NCI-H69 (cell line): Measurements from ENCODE around the gene DNAJC28.
"Not testable (repeated sequence)": the region's sequence is repeated elsewhere in the genome, so short reads cannot be mapped to it uniquely, and the experiment has no call there.

Experiments used
- DNase-seq: peaks from one replicate; lab custom pipeline; 2025; lab: John Stamatoyannopoulos, UW

DNAJC28 gene

DNA sequence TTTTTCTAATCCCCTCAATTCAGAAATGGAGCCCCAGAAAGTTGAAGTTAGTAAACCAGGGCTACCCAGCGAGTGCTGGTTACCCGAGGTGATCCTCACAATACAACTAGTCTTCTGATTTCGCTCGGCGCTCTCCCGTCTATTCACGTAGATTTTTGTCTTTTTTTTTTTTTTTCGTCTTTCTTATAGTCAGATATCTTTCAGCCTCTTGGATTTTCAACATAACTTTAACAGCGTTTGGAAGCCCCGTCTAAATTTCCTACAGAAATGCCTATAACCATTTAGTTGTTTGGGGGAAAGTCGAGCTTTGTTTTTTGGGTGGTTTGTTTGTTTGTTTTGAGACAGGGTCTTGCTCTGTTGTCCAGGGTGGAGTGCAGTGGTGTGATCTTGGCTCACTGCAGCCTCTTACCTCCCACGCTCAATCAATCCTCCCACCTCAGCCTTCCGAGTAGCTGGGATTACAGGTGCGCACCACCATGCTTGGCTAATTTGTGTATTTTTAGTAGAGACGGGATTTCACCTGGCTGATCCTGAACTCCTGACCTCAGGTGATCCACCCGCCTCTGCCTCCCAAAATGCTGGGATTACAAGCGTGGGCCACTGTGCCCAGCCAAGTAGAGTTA lies 10.9 kb downstream of the DNAJC28 start:
- DNase-seq, result no peak

DNA sequence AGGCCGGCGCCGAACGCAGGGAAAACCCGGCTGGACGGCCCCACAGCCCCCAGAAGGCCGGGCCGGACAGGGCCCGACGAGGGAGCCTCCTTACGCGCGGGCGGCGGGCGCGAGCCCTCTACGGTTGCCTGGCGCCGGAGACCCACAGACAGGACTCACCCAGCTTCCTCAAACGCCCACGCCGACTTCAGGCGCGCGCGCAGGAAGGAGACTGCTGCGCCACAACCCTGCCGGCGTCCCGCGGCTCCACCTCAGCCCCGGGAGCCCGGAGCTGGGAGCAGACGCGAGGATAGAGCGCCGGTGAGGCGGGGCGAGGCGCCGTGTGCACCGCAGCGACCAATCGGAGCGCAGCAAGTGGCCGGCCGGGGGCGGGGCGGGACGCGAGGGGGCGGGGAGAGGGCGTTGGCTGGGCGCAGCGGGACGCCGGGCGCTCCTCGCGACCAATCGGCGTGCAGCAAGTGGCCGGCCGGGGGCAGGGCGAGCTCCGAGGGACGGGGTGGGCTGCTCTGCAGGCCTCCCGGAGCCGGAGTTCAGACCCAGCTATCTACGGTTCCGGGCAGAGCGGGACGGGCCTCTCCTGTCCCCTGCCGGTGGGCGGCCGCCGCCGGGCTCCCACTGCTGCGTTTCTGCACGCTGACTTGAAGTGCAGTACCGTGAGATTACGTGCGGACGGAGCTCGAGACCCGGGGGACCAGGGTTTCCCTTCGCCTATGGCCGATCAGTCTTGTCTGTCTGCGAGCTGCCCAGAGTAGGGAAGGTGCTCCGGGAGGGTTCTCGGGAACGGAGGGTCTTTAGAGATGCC lies 11.6 kb downstream of the DNAJC28 start, which contains the start of gene TMEM50B:
Gene TMEM50B (minus strand): TSS at position 296 of the 802 bp plus-strand sequence. CDS start 11,089 bp downstream, outside the sequence.
- peak; percentile 98 for DNase-seq

DNA sequence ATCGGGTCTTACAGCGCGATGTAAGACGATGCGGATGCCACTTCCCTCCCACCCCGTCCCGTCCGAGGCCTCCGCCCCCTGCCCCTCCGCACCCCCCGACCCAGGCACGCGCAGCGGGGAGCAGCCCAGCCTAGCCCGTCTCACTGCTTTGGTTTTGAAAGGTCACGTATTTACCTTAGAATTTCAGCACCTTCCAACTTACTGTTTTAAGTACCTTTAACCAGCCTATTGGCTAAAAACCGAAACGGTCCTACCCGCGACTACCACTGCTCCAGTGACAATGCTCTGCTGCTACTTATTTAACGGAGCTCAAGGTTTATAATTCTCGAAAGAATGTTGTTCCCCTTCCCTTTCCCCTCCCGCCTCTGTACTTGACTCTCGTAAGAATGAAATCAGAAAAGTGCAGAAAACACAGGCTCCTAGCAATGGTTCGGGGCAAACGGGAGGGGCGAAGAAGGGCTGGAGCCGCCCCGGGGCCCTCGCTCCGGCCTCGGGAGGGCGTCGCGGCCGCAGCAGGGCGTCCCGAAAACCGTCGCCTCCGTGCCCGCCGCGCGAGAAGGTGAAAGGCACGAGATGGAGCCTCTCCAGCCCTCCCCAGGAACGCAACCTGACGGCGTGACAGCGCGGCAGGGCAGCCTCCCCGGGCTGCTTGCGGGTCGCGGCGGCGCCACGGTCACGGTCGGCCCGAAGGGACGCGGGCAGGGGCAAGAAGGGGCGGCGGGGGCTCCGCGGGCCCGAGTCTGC lies 12.4 kb downstream of the DNAJC28 start:
- peak; percentile 78 for DNase-seq

DNA sequence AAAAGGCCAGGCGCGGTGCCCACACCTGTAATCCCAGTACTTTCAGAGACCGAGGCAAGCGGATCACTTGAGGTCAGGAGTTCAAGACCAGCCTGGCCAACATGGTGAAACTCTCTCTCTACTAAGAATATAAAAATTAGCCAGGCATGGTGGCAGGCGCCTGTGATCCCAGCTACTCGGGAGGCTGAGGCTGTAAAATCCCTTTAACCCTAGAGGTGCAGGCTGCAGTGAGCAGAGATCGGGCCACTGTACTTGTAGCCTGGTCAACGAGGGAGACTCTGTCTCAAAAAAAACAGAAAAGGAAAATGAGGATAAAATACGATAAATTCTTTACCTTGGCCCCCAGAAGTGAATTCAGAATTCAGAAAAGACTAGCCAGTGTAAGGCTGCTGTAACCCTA lies 13.3 kb downstream of the DNAJC28 start:
- no peak for DNase-seq

DNA sequence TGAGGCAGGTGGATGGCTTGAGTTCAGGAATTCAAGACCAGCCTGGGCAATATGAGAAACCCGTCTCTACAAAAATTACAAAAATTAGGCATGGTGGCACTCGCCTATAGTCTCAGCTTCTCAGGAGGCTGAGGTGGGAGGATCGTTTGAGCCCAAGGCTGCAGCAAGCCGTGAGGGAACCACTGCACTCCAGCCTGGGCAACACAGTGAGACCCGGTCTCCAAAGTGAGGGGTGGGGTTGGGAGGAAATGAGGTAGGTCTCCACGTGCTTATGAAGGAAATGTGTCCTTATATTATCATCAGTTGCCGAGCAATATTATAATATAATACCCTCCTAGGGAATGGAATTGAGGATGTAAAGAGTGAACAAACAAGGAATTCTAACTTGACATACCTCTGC lies 14.4 kb downstream of the DNAJC28 start:
- DNase-seq, result no peak

DNA sequence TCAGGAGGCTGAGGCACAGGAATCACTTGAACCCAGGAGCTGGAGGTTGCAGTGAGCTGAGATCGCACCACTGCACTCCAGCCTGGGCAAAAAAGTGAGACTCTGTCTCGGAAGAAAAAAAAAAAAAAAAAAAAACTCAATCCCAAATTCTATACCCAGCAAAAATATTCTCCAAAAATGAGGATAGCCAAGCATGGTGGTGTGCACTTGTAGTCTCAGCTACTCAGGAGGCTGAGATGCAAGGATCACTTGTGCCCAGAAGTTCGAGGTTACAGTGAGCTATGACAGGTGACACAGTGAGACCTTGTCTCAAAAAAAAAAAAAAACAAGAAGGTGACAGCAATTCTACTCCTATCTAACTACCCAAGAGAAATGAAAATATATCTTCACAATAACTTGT lies 18.2 kb downstream of the DNAJC28 start:
- DNase-seq, result no peak

DNA sequence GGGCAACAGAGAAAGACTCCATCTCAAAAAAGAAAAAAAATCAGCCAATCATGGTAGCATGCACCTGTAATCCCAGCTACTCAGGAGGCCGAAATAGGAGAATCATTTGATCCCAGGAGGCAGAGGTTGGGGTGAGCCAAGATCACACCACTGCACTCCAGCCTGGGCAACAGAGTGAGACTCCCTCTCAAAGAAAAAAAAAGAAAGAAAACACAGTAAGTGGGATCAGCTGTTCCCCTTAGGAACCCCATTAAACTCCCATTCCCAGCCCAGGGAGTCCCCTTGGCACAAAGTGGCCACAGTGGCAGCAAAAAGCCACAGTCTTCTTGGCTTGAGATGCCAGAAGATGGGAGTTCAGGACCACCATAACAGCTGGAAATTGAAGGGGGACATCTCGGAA lies 20.8 kb downstream of the DNAJC28 start:
- no peak for DNase-seq

DNA sequence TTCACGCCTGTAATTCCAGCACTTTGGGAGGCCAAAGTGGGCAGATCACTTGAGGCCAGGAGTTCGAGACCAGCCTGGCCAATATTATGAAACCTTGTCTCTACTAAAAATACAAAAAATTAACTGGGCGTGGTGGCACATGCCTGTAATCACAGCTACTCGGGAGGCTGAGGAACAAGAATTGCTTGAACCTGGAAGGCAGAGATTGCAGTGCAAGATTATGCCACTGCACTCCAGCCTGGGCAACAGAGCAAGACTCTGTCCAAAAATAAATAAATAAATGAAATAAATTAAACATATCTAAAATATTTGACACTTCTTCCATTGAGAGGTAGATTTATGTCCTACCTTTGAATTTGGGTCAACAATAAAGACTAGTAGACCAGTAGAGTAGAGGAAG lies 22.3 kb downstream of the DNAJC28 start:
- not testable (repeated sequence) for DNase-seq

DNA sequence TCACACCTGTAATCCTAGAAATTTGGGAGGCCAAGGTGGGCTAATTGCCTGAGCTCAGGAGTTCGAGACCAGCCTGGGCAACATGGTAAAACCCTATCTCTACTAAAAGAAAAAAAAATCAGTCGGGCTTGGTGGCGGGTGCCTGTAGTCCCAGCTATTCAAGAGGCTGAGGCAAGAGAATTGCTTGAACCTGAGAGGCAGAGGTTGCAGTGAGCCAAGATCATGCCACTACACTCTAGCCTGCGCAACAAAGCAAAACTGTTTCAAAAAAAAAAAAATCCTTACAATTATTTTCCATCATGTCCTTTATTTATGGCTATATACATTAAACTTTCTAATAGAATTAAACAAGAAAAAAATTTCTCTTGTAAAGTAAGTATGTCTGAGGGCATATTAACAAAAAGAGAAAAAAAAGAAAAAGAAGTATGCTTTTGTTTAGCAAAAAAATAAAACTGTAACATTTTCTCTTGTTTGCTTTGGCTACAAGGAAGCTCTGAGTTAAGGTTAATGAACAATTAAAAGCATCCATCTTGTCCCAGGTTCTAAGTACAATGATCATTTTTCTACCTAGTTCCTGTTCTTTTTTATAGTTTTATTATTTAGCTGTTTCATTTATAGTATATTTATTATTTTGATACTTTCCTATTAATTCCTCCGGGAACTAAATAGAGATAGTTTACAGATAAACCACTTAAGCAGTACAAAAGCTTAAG lies 29.8 kb downstream of the DNAJC28 start:
- no peak for DNase-seq

DNA sequence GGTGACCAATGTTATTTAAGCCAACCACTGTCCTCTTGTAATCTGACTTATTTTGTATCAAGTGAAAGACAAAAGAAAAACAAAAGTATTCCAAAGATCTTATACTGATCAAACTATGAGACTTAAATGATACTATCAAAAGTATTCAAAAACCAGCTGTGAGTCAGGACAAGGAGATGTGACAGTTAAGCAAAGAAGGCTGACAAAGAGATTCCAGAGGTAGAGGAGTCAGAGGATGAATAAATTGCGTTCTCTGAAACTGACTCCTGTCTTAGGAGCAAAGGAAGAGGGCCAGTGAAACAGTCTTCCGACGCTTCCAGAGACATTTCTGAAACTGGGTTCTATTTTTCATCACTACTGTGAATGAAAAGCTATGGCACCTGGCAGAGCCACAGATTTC lies 32.7 kb downstream of the DNAJC28 start:
- DNase-seq, result no peak

DNA sequence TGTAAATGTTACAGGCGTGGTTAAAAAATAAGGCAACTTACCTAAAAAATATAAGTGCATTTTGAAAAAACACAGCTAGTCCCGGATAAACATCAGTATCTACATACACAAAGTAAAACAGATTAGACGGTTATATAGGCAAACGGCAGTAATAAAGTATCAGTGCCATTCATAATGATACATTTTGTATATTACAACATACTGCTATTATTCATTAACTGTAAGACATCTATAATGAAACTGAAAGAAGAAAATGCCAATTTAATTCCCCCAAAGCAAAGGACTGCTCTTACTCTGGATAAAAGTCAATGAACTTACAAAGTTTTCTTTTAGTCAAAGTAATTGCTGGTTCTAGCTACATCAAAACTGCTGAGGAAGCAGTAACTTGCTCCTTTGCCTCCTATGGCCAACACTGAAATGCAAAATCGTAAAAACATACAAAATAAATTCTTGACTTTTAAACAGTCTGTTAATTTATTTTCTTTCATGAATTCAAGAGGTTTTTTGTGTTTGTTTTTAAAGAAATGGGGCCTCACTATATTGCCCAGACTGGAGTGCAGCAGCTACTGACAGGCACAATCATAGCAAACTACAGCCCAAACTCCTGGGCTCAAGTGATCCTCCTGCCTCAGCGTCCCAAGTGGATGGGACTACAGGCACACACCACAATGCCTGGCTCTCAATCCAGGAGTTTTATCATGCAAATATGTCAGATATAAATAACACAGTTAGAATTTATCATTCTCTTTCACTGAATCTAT lies 35.6 kb downstream of the DNAJC28 start:
- DNase-seq, result no peak

DNA sequence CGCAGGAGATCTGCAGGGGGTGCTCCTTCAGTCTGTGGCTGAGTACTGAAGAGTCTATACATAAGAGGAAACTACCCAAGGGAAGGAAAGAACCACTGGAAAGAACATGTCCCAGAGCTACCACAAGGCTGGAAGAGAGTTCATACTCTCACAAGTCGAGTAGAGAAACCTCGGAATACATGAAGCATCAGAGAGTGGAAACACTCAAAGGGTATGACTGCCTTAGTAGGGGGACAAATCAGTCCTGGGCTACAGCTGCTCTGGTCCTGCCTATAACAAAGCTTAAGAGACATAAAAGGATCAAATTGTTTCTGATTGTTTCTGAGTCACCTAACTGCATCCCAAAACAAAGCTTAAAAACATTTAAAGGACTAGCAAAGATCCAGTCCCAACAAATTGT lies 39.2 kb downstream of the DNAJC28 start:
- DNase-seq, result no peak

DNA sequence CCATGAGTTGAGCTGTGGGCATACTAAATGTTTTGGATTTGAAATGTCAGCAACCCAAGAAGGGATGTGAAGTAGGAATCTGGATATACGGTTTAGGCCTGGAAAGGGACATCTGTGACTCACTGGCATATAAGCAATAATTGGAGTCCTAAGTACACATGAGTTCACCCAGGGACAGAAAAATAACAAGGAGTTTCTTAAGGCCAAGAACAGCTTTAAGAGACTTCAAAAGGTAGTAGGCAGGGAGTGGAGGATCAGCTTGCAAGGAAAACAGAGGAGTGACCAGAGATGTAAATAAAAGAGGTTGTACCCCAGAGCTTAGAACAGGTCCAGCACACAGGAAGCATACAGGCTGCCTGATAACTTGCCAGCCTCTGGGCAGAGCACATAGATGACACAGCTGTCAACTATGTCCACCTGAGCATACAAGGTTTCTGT lies 39.9 kb downstream of the DNAJC28 start:
- DNase-seq, result no peak

DNA sequence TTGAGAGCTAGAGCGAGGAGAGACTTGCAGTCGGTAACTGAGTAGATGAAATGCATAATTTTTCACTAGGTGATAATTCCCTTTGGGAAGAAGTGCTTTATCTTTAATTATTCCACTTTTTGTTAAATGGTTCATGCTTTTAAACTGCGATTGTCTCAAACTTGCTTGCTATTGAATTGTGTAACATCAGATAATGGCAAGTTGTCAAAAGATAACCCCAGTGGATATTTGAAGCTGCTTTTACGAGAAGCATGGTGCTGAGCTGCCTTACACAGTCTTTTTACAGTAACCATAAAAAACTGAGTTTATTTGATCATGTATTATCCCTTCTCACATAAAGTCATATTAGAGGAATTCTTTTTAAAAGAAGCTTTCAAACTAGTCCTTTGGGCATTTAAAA lies 41.9 kb downstream of the DNAJC28 start:
- no peak for DNase-seq

DNA sequence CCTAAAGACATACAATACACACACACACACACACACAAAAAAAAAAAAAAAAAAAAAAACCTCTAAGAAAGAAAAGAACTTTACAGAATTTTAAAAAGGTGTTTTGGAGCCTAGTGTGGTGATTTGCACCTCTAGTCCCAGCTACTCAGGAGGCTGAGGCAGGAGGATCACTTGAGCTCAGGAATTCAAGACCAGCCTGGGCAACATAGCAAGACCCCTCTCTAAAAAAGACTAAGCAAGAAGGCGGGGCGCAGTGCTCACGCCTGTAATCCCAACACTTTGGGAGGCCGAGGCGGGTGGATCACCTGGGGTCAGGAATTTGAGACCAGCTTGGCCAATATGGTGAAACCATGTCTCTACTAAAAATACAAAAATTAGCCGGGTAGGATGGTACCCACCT lies 44.9 kb downstream of the DNAJC28 start:
- DNase-seq, result not testable (repeated sequence)

DNA sequence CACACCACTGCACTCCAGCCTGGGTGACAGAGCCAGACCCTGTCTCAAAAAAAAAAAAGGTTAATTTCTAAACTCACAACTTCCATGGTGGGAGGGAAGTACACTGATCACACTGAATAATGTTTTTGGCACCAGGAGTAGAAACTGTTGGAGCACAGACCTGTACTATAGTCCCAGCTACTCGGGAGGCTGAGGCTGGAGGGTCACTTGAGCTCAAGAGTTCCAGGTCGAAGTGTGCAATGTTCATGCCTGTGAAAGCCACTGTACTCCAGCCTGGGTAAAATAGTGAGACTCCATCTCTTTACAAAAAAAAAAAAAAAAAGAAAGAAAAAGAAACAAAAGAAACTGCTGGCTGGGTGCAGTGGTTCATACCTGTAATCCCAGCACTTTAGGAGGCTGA lies 47.0 kb downstream of the DNAJC28 start:
- DNase-seq, result no peak

DNA sequence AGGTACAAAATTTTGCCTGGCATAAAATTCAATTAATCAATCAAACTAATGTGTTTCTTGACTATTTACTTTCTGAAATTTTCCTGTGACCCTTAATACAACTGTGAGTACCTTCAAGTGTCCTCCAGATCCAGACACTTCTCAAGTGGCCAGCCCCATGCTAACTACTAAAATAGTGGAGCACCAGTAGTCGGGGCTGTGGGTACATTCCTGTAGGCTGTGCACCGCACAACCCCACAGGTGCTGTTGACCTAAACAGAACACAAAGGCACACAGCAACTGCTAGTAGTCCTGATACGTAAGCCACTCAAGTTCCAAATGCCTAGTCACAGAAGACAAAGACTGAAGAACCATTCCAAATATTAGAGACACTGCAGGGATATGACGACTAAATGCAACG lies 48.3 kb downstream of the DNAJC28 start:
- DNase-seq, result no peak

DNA sequence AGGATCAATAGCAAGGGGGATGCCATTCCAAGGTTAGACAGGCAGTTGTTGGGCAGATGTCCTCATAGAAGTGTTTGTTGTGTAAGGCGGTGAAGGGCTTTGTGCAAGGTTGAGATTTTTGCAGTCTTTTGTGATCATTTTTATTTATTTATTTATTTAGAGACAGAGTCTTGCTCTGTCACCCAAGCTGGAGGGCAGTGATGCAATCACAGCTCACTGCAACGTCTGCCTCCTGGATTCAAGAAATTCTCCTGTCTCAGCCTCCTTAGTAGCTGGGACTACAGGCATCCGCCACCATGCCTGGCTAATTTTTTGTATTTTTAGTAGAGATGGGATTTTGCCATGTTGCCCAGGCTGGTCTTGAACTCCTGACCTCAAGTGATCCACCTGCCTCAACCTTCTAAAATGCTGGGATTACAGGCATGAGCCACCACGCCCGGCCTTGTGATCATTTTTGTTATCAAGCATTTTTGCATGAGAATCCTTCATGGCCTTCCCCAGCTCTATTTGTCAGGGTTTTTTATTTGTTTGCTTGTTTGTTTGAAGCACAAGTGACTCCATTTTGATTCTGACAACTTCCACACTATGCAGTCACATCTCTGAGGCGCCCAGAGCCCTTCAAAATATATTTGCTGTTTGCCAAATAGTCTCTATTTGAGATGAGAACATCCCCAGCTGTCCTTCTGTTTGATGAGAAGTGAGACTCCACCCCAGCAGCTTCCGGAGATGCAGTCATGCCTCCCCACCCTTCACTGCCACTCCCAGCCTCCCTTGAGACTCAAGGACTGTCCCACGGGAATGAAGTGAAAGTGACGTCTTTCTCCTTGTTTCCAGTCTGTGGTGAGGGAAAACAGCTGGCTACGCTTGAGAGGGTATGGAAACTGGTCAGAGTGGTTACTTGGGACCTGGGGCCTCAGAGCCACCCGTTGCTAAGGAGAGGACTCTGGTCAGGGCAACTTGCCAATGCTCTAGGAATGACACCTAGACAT lies 49.7 kb downstream of the DNAJC28 start:
- DNase-seq, result peak; percentile 93
